NB4 (cell line): ENCODE measurements around the gene FAM171A1.
A peak's percentile ranks its signal among the peaks of the same experiment; 100 is the strongest.
"Not testable (repeated sequence)": the region's sequence is repeated elsewhere in the genome, so short reads cannot be mapped to it uniquely, and the experiment has no call there.

Experiments
- DNase-seq: peaks from one replicate; pipeline ENCODE4 v3.0.0; 2010; ENCODE audit warnings: low read depth
- H3K4me3 ChIP-seq: one replicate; pipeline ENCODE4 v1.5.1; 2011; ENCODE audit warnings: mild to moderate bottlenecking, low read depth, low read length, moderate library complexity
- MYC ChIP-seq: IDR thresholded peaks from 2 replicates; pipeline ENCODE4 v1.6.1; 2011; ENCODE audit warnings: low read depth, low read length
- POLR2A ChIP-seq: IDR thresholded peaks from 2 replicates; pipeline ENCODE4 v1.6.1; 2011; ENCODE audit warnings: mild to moderate bottlenecking; ENCODE audit not compliant: insufficient read length; ENCODE audit errors: extremely low read depth
- TF ChIP-seq, protein P1 (sequence below): IDR thresholded peaks from one replicate; pipeline ENCODE4 v1.5.1; 2012; ENCODE audit warnings: low read depth, low read length
- TF ChIP-seq, protein P2 (sequence below): IDR thresholded peaks from 2 replicates; pipeline ENCODE4 v1.6.1; 2011; ENCODE audit warnings: low read depth, low read length

The FAM171A1 gene

DNA sequence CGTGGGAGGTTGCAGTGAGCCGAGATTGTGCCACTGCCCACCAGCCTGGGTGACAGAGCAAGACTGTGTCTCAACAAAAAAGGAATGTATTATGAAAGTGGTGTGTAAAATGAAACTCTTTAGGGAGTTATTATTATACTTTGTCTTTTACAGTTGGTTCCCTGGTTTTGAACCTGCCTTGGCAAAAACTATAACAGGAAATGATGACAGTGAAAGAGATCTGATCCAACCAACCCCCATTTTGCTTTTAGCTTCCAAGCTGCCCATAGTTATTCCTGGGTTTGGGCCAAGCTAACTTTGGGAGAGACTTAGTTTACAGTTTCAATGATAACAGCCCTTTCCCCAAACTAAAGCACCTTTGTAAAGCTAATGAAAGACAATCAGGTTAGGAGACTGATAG lies 168.4 kb downstream of the FAM171A1 start:
- TF ChIP-seq MYC (no peak), POLR2A (no peak)
- TF ChIP-seq, protein P1, sequence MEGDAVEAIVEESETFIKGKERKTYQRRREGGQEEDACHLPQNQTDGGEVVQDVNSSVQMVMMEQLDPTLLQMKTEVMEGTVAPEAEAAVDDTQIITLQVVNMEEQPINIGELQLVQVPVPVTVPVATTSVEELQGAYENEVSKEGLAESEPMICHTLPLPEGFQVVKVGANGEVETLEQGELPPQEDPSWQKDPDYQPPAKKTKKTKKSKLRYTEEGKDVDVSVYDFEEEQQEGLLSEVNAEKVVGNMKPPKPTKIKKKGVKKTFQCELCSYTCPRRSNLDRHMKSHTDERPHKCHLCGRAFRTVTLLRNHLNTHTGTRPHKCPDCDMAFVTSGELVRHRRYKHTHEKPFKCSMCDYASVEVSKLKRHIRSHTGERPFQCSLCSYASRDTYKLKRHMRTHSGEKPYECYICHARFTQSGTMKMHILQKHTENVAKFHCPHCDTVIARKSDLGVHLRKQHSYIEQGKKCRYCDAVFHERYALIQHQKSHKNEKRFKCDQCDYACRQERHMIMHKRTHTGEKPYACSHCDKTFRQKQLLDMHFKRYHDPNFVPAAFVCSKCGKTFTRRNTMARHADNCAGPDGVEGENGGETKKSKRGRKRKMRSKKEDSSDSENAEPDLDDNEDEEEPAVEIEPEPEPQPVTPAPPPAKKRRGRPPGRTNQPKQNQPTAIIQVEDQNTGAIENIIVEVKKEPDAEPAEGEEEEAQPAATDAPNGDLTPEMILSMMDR, result no peak
- TF ChIP-seq, protein P2, sequence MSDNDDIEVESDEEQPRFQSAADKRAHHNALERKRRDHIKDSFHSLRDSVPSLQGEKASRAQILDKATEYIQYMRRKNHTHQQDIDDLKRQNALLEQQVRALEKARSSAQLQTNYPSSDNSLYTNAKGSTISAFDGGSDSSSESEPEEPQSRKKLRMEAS, result no peak
- no peak overlapping the region for H3K4me3 ChIP-seq
- no peak for DNase-seq

- not testable (repeated sequence) for DNase-seq, H3K4me3 ChIP-seq
These were observed 168.8 kb downstream of the FAM171A1 start for GRCh38 chr10:15202301-15202621.

DNA sequence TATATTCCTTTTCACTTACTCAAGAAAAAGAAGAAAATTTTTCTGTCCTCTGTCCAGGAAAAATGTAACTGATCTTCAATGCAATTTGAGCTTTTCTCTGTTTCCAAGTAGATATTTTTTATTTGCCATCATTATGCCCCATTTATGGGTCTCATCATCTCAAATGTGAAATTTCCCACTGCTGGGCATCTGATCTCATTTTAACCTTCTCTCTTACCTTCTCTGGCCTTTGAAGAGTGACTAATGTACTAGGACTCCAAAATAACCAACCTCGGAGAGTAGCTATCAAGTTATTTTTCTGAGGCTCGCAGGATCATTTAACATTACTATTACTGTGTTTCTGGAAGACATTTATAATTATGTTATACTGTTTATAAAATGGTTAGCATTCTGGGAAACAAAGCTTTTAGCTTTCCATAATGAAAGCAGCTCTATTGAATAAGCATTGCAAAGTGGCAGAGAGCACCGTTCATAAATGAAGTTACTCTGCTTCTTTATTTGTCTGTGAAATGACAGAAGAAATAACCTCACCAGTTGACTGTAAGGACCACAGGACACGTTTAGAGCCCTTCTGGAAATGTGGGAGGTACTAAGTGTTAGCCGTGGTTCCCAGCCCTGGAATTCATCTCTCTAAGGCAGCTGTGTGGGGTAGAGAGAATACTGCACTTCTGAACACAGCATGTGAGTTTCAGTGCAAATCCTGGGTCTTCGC lies 169.3 kb downstream of the FAM171A1 start:
- DNase-seq, result no peak
- no peak overlapping the region for H3K4me3 ChIP-seq
- TF ChIP-seq, protein P2, result no peak

DNA sequence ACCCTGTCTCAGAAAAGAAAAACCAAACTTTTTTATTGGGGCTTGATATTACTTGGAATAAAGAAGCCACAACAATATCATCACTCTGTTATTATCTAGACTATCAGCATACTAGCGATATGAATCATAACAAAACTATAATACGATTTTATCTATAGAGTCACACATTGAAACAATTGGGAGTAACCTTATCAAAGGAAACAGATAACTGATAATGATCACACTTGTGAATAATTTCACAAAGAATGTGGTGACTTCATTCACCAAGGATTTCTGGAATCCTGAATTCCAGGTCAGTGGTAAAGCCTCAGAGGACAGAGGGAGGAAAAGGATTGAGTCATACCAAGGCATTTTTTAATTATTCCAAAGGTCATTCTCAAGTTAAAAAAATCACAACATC lies 170.5 kb downstream of the FAM171A1 start:
- no peak for DNase-seq
- no peak for TF ChIP-seq MYC
- TF ChIP-seq, protein P1, result no peak

DNA sequence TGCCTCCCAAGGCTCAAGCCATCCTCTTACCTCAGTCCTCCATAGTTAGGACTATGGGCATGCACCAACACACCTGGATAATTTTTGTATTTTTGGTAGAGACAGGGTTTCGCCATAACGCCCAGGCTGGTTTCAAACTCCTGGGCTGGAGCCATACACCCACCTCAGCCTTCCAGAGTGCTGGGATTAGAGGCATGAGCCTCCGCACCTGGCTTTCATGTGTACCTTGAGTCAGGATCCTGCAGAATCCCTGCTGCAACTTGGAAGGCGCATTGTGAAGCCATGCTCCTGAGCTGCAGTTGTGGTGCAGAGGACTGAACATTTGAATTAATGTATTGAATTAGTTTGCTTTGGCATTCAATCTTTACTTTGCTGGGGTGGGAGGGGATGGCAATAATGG lies 173.2 kb downstream of the FAM171A1 start:
- H3K4me3 ChIP-seq, result no peak overlapping the region
- no peak for DNase-seq
- TF ChIP-seq POLR2A, result no peak
- TF ChIP-seq, protein P2, result no peak

More for the DNA sequence above, 170.5 kb downstream of the FAM171A1 start:
- no peak overlapping the region for H3K4me3 ChIP-seq

DNA sequence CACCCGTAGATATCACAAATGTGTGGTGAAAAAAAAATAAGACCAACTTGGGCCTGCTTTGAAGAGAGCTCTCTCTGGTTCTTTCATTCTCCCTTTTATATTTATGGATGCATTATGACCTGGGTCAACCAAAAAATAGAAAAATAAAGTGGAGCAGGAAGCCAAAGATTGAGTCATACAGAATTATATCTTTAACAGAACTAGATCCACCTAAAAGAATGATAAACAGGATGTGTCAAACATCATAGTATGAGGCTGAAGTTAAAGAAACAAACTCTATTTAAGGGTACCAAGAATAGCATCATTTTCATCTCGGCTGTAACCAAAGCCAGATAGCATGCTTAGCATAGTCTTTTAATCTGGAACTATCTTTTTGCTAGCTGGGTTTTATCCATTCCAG lies 173.8 kb downstream of the FAM171A1 start:
- TF ChIP-seq, protein P2, result no peak
- TF ChIP-seq MYC (no peak), POLR2A (no peak)
- TF ChIP-seq, protein P1, result no peak
- no peak for DNase-seq
- H3K4me3 ChIP-seq, result no peak overlapping the region

DNA sequence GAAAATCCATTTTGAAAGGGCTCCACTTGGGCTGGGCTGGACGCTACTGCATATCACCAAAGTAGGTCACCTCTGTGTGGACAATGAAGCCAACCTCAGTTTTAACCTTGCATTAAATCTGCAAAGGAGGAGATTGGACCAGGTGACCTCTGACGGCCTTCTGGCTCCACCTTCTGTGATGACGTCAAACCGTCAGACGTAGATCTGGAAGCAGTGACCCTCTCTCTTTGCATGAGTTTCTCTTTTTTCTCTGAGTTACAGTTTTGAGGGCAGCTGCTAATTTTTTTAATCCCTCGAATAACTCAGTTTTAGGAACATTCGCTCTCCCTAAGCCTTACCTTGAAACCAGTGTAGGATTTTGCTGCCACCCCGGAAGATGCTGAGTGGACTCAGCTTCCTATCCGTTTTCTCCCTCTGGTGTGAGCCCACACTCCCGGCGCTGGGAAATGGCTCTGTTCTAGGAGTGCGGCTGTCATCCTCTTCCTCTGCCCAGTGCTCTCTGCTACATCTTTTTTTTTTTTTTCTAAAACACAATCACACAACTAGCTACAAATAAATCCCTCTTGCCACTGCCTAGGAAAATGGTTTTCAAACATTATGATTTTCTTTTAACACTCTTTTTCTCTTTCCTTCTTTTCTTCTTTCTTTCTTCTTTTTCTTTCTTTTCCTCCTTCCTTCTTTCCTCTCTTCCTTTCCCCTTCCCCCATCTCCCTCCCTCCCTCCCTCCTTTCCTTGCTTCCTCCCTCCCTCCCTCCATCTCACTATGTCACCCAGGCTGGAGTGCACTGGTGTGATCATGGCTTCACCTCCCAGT lies 174.9 kb downstream of the FAM171A1 start:
- H3K4me3 ChIP-seq, result peak overlapping the region; percentile 21
- peak; percentile 42 for DNase-seq
- TF ChIP-seq POLR2A (no peak), MYC (no peak)
- TF ChIP-seq, protein P2, result no peak
- TF ChIP-seq, protein P1, result no peak
